Lung (tissue), 12 donors: ENCODE measurements around the gene FSCN2. TPM values are rescaled to one million over a fixed set of nuclear protein-coding genes. Genes with fewer than 3 reads are reported as not detected.

Experiments used
- ATAC-seq: fragments of 200-7000 bp; cut with Tn5 transposase; one replicate; pipeline ENCODE4 v1.9.1; 2020; ENCODE audit warnings: moderate number of reproducible peaks; ENCODE audit not compliant: insufficient read depth, low FRiP score
- DNase-seq, 3 donors: peaks; one replicate each; pipeline ENCODE4 v3.0.0-alpha.2; 2013 to 2017
- H3K27ac ChIP-seq, 2 donors: one replicate each; pipeline ENCODE4 v1.5.1; 2013; ENCODE audit warnings: mild to moderate bottlenecking in 2 of 2, moderate library complexity in 2 of 2, control low read depth in 1 of 2, inconsistent platforms in 1 of 2, low read depth in 1 of 2, low read length in 1 of 2
- H3K27me3 ChIP-seq, 3 donors: one replicate each; pipeline ENCODE4 v1.5.1; 2013; ENCODE audit warnings: low read length in 2 of 3; ENCODE audit not compliant: control insufficient read depth in 3 of 3, insufficient read depth in 3 of 3
- H3K36me3 ChIP-seq, 4 donors: one replicate each; pipeline ENCODE4 v1.5.1; 2013; ENCODE audit warnings: low read length in 4 of 4, mild to moderate bottlenecking in 1 of 4, moderate library complexity in 1 of 4; ENCODE audit not compliant: control insufficient read depth in 4 of 4, insufficient read depth in 4 of 4
- H3K4me1 ChIP-seq, 5 donors: one replicate each; pipeline ENCODE4 v1.5.1; 2013; ENCODE audit warnings: low read length in 5 of 5, mild to moderate bottlenecking in 2 of 5, moderate library complexity in 1 of 5; ENCODE audit not compliant: control insufficient read depth in 5 of 5, insufficient read depth in 5 of 5
- H3K4me3 ChIP-seq: one replicate; pipeline ENCODE4 v1.5.1; 2013; ENCODE audit warnings: mild to moderate bottlenecking, control low read depth, moderate library complexity
- H3K9ac ChIP-seq, 2 donors: one replicate each; pipeline ENCODE4 v1.5.1; 2013; ENCODE audit warnings: low read length in 2 of 2, control low read depth in 1 of 2; ENCODE audit not compliant: insufficient read depth in 1 of 2
- H3K9me3 ChIP-seq, 4 donors: one replicate each; pipeline ENCODE4 v1.5.1; 2013; ENCODE audit warnings: low read length in 3 of 4, mild to moderate bottlenecking in 1 of 4, moderate library complexity in 1 of 4; ENCODE audit not compliant: control insufficient read depth in 4 of 4, insufficient read depth in 3 of 4
- CTCF ChIP-seq: IDR thresholded peaks from 2 replicates; pipeline ENCODE4 v1.5.1; 2012; ENCODE audit warnings: mild to moderate bottlenecking; ENCODE audit errors: control extremely low read depth, extremely low read depth
- WGBS, 2 donors: extraction: QIAGEN DNeasy Blood & Tissue Kit; methylation state at CpG; one replicate each; pipeline ENCODE4 v1.1.7; 2013; 5-methylcytosine and 5-hydroxymethylcytosine counted together
- polyA plus RNA-seq, 2 donors: library from polyadenylated mRNA; stranded (reverse); fragments of 200-250 nt; gene quantifications; one replicate each; pipeline ENCODE4 v1.2.1, GENCODE V29; 2013
- total RNA-seq, 2 donors: library from RNA; depleted of rRNA in 1 of 2; stranded (reverse); fragments of >200 nt in 1 of 2; gene quantifications; one replicate each; pipeline ENCODE4 v1.2.1, GENCODE V29; 2014 to 2021
- donor health status: control.
- donor health status: control.
- donor health status: Bipolar disorder and iron deficiency.
- donor health status: healthy.
- donor health status: DM: yes; HTN: yes; CAD: no.

Gene FSCN2
- total and polyA plus RNA-seq, 4 donors: 0.46 to 3.9 (median 1.9) TPM

DNA sequence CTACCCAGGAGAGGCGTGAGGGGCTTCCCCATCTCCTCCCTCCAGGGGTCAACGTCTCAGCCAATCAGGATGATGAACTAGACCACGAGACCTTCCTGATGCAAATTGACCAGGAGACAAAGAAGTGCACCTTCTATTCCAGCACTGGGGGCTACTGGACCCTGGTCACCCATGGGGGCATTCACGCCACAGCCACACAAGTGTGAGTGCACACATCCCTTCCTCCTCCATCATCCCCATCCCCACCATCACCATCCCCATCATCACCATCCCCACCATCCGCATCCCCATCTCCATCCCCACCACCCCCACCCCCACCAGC is 6.8 kb downstream of the FSCN2 start:
- TF ChIP-seq CTCF: no peak
- Histone ChIP-seq H3K27ac (no peak overlapping the region), H3K9ac (no peak overlapping the region), H3K4me3 (no peak overlapping the region), H3K9me3 (peaks cover 0 to 4% (median 0%) of the 10 kb centered on the region in 4 donors), H3K4me1 (peaks cover 0 to 8% (median 6%) of the 10 kb centered on the region in 5 donors), H3K27me3 (peaks cover 0 to 17% (median 12%) of the 10 kb centered on the region in 3 donors), H3K36me3 (peaks cover 0 to 13% (median 0%) of the 10 kb centered on the region in 4 donors)
- 82 to 90% methylated on average over 5 of the region's 5 CpGs for WGBS, 2 donors
- DNase-seq (no peak), ATAC-seq (no peak)

DNA sequence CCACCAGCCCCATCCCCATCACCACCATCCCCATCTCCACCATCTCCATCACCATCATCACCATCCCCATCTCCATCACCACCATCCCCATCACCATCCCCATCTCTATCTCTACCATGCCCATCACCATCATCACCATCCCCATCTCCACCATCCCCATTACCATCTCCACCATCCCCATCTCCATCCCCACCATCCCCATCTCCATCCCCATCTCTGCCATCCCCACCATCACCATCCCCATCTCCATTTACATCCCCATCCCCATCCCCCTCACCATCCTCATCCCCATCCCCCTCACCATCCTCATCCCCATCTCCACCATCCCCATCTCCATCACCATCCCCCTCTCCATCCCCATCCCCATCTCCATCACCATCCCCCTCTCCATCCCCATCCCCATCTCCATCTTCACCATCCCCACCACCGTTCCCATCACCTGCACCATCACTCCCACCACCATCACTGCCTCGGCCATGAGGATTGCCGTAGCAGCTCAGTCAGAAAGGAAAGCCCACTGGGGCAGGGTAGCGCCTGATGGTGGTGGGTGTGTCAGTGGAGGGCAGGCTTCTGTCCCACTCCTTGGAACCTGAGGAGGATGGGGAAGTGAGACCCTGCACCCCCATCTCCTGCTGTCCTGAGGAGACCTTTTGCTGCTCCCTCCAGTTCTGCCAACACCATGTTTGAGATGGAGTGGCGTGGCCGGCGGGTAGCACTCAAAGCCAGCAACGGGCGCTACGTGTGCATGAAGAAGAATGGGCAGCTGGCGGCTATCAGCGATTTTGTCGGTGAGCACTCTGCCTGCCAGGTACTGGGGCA is 7.5 kb downstream of the FSCN2 start:
- no peak for ATAC-seq
- Histone ChIP-seq H3K9me3 (peaks cover 0 to 7% (median 0%) of the 10 kb centered on the region in 4 donors), H3K27me3 (peaks cover 0 to 17% (median 12%) of the 10 kb centered on the region in 3 donors), H3K4me3 (no peak overlapping the region), H3K27ac (no peak overlapping the region), H3K36me3 (peaks cover 0 to 20% (median 1%) of the 10 kb centered on the region in 4 donors), H3K9ac (no peak overlapping the region), H3K4me1 (peaks cover 0 to 8% (median 6%) of the 10 kb centered on the region in 5 donors)
- TF ChIP-seq CTCF: no peak
- no peak for DNase-seq
- WGBS, 2 donors: 51 to 72% methylated on average over 13 of the region's 13 CpGs

DNA sequence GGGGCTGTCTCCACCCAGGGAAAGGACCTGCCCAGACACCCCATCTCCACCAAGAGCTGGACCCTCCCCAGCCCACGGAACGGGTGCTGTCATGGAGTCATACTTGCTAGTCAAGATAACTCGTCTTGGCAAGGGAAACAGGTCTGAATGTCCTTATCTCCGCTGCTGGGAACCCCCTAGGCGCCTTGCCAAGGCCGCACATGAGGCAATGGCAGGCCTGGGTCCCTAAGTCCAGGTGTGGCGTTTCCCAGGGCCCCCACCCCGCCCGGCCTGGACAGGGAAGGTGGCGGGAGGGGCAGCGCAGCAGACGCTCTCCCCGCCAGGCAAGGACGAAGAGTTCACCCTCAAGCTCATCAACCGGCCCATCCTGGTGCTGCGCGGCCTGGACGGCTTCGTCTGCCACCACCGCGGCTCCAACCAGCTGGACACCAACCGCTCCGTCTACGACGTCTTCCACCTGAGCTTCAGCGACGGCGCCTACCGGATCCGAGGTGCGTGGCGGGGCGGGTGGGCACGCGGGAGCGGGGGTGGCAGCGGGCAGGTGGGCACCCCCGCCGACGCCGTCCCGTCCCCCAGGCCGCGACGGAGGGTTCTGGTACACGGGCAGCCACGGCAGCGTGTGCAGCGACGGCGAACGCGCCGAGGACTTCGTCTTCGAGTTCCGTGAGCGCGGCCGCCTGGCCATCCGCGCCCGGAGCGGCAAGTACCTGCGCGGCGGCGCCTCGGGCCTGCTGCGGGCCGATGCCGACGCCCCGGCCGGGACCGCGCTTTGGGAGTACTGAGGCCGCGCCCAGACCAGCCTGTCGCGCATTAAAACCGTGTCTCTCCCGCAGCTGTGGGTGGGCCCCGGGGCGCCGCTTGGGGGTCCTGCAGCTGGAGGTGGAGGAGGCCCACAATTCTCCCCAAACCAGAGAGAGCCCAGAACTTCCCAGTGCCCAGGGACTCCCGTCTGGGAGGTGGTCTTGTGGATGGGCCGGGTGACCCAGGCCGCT is 8.4 kb downstream of the FSCN2 start:
- H3K9ac ChIP-seq: no peak overlapping the region
- DNase-seq: no peak
- H3K27me3 ChIP-seq: peaks cover 0 to 17% (median 12%) of the 10 kb centered on the region in 3 donors
- TF ChIP-seq CTCF: no peak
- H3K27ac ChIP-seq: no peak overlapping the region
- no peak overlapping the region for H3K4me3 ChIP-seq
- ATAC-seq: no peak
- H3K4me1 ChIP-seq: peaks cover 0 to 8% (median 6%) of the 10 kb centered on the region in 5 donors
- peaks cover 0 to 29% (median 3%) of the 10 kb centered on the region in 4 donors for H3K36me3 ChIP-seq
- WGBS, 2 donors: 4 to 7% methylated on average over 85 to 89 of the region's 89 CpGs
- H3K9me3 ChIP-seq: peaks cover 0 to 7% (median 0%) of the 10 kb centered on the region in 4 donors
